Mesenchymal stem cell (in vitro differentiated cells and primary cell): ENCODE results near the gene RELL2.

Experiments
- DNase-seq: peaks from one replicate; pipeline ENCODE4 v3.0.0-alpha.2; 2013
- H2AFZ ChIP-seq: one replicate; pipeline ENCODE4 v1.6.1; 2013; ENCODE audit warnings: low read depth, mild to moderate bottlenecking, control low read depth, inconsistent platforms, low read length, moderate library complexity
- H2AK5ac ChIP-seq: 2 replicates; pipeline ENCODE4 v1.6.1; 2013; ENCODE audit warnings: low read length, moderate library complexity, mild to moderate bottlenecking, inconsistent platforms; ENCODE audit not compliant: severe bottlenecking
- H2BK120ac ChIP-seq: one replicate; pipeline ENCODE4 v1.6.1; 2013; ENCODE audit warnings: low read depth, mild to moderate bottlenecking, inconsistent platforms, low read length, moderate library complexity
- H2BK12ac ChIP-seq, 2 experiments: one replicate each; pipeline ENCODE4 v1.6.1; 2013; ENCODE audit warnings: inconsistent platforms in 2 of 2, low read length in 2 of 2, mild to moderate bottlenecking in 2 of 2, moderate library complexity in 2 of 2, control low read depth in 1 of 2
- H2BK15ac ChIP-seq: one replicate; pipeline ENCODE4 v1.6.1; 2013; ENCODE audit warnings: mild to moderate bottlenecking, low read depth, inconsistent platforms; ENCODE audit not compliant: poor library complexity, severe bottlenecking
- H2BK5ac ChIP-seq: 2 replicates; pipeline ENCODE4 v1.6.1; 2013; ENCODE audit warnings: low read depth, mild to moderate bottlenecking, low read length, control low read depth, inconsistent platforms; ENCODE audit not compliant: poor library complexity, severe bottlenecking
- H3K14ac ChIP-seq, 2 experiments: one replicate each; pipeline ENCODE4 v1.6.1; 2013; ENCODE audit warnings: inconsistent platforms in 2 of 2, low read length in 2 of 2, control low read depth in 1 of 2, mild to moderate bottlenecking in 1 of 2, moderate library complexity in 1 of 2
- H3K18ac ChIP-seq, 2 experiments: one replicate each; pipeline ENCODE4 v1.6.1; 2013; ENCODE audit warnings: inconsistent platforms in 2 of 2, low read length in 2 of 2, control low read depth in 1 of 2, low read depth in 1 of 2, mild to moderate bottlenecking in 1 of 2
- H3K23ac ChIP-seq, 2 experiments: one replicate each; pipeline ENCODE4 v1.6.1; 2013; ENCODE audit warnings: inconsistent platforms in 2 of 2, low read length in 2 of 2, mild to moderate bottlenecking in 2 of 2, moderate library complexity in 2 of 2, control low read depth in 1 of 2
- H3K27ac ChIP-seq: 2 replicates; pipeline ENCODE4 v1.5.1; 2013; ENCODE audit warnings: mild to moderate bottlenecking, moderate library complexity, low read length, control low read depth, inconsistent platforms; ENCODE audit not compliant: poor library complexity, severe bottlenecking
- H3K27me3 ChIP-seq, 2 experiments: 2 replicates each; pipeline versions ENCODE4 v1.6.1 to v1.7.0; 2013; ENCODE audit warnings: low read length in 2 of 2, mild to moderate bottlenecking in 2 of 2, moderate library complexity in 2 of 2, control low read depth in 1 of 2, inconsistent platforms in 1 of 2; ENCODE audit not compliant: control insufficient read depth in 1 of 2, insufficient read depth in 1 of 2
- H3K36me3 ChIP-seq, 2 experiments: 2 replicates each; pipeline versions ENCODE4 v1.6.1 to v1.7.0; 2013; ENCODE audit warnings: low read length in 2 of 2, control low read depth in 1 of 2, inconsistent platforms in 1 of 2, low read depth in 1 of 2, mild to moderate bottlenecking in 1 of 2; ENCODE audit not compliant: insufficient read depth in 2 of 2, control insufficient read depth in 1 of 2
- H3K4ac ChIP-seq, 2 experiments: one replicate each; pipeline ENCODE4 v1.6.1; 2013; ENCODE audit warnings: inconsistent platforms in 2 of 2, low read length in 2 of 2, mild to moderate bottlenecking in 2 of 2, moderate library complexity in 2 of 2, control low read depth in 1 of 2, low read depth in 1 of 2
- H3K4me1 ChIP-seq: 2 replicates; pipeline ENCODE4 v1.6.1; 2013; ENCODE audit warnings: low read depth, low read length, control low read depth; ENCODE audit not compliant: control insufficient read depth, insufficient read depth
- H3K4me2 ChIP-seq: 2 replicates; pipeline ENCODE4 v1.6.1; 2013; ENCODE audit warnings: low read length, mild to moderate bottlenecking, inconsistent platforms; ENCODE audit not compliant: poor library complexity, severe bottlenecking
- H3K4me3 ChIP-seq, 2 experiments: 2 replicates each; pipeline versions ENCODE4 v1.5.1 to v1.7.0; 2013; ENCODE audit warnings: low read length in 2 of 2, mild to moderate bottlenecking in 2 of 2, control low read depth in 1 of 2, low read depth in 1 of 2; ENCODE audit not compliant: insufficient read depth in 1 of 2
- H3K79me1 ChIP-seq: replicated peaks from 2 replicates; pipeline ENCODE4 v1.6.1; 2013; ENCODE audit warnings: mild to moderate bottlenecking, control low read depth, low read length, inconsistent platforms; ENCODE audit not compliant: poor library complexity, severe bottlenecking
- H3K9ac ChIP-seq: 2 replicates; pipeline ENCODE4 v1.7.0; 2013; ENCODE audit warnings: mild to moderate bottlenecking, low read length, moderate library complexity
- H3K9me3 ChIP-seq: 2 replicates; pipeline ENCODE4 v1.7.0; 2013; ENCODE audit warnings: mild to moderate bottlenecking, low read length; ENCODE audit not compliant: control insufficient read depth
- H4K8ac ChIP-seq: one replicate; pipeline ENCODE4 v1.6.1; 2013; ENCODE audit warnings: inconsistent platforms, mild to moderate bottlenecking, low read length, moderate library complexity
- H4K91ac ChIP-seq: one replicate; pipeline ENCODE4 v1.6.1; 2013; ENCODE audit warnings: mild to moderate bottlenecking, low read length, inconsistent platforms
- WGBS: methylation state at CpG from one replicate; pipeline ENCODE4 v1.1.7; 2013; ENCODE audit warnings: mixed read lengths; 5-methylcytosine and 5-hydroxymethylcytosine counted together

RELL2 gene

DNA sequence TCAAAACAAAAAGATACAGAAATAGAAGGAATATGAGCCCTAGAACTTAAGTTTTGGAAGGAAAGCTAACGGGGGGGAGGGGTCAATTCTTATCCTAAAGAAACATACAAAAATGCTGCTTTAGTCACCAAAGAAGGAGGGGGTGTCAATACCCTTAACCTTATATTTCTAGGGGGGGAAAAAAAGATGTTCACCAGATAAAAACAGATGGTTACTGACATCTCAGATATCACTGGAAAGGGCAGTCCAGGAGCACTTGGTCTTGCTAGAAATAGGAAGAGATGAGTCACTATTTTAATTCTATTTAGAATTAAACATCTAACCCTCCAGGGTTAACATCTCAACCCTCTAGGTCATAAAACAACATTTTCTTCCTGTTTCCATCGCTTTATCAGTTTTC lies 19.7 kb upstream of the RELL2 start:
- no CpG with 5 or more reads among the region's 2 CpGs for WGBS
- no peak overlapping the region for H2BK120ac ChIP-seq
- H3K36me3 ChIP-seq = peaks cover 9 to 23% of the 10 kb centered on the region in 2 experiments

DNA sequence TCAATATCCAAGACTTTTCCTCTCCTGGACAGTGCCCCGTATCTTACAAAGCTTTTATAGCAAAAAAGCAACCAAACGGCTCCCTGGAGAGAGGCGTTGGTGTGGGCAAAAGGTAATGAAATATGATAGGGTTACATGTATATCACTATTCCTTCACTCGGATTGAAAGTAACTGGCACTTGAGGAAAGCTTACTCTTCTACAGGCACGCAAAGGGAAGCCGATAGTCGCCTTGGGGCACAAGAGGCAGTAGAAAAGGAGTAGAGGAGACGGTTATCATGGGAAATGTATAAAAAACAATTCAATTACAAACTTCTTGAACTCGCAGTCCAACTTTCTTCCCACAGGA lies 19.1 kb upstream of the RELL2 start:
- Histone ChIP-seq H3K23ac (no peak overlapping the region), H3K18ac (no peak overlapping the region), H3K4me3 (peak overlapping the region in 1 of 2 experiments; percentile 93), H2BK15ac (no peak overlapping the region), H3K9ac (peak overlapping the region; percentile 91), H3K4me2 (peak overlapping the region; percentile 70), H3K4me1 (no peaks in the 10 kb centered on the region), H2BK5ac (no peak overlapping the region), H4K8ac (peak overlapping the region; percentile 7), H2AFZ (no peak overlapping the region), H2BK120ac (no peak overlapping the region), H3K14ac (no peak overlapping the region), H2BK12ac (no peak overlapping the region), H3K36me3 (peaks cover 10 to 28% of the 10 kb centered on the region in 2 experiments), H3K27me3 (no peaks in the 10 kb centered on the region), H3K27ac (peak overlapping the region; percentile 24), H4K91ac (no peak overlapping the region), H2AK5ac (no peak overlapping the region), H3K9me3 (no peaks in the 10 kb centered on the region), H3K79me1 (peaks cover 2% of the 10 kb centered on the region), H3K4ac (no peak overlapping the region)
- WGBS = 60% methylated on average over 1 of the region's 9 CpGs
- peak; percentile 44 for DNase-seq

More for the DNA sequence above, 19.7 kb upstream of the RELL2 start:
- H4K8ac ChIP-seq = no peak overlapping the region
- no peak overlapping the region for H3K4me2 ChIP-seq
- peak overlapping the region in 1 of 2 experiments; percentile 93 for H3K4me3 ChIP-seq
- no peaks in the 10 kb centered on the region for H3K4me1 ChIP-seq
- peak; percentile 22 for DNase-seq
- peak overlapping the region; percentile 23 for H3K27ac ChIP-seq
- peaks cover 3% of the 10 kb centered on the region for H3K79me1 ChIP-seq
- no peak overlapping the region for H2BK12ac ChIP-seq
- no peaks in the 10 kb centered on the region for H3K27me3 ChIP-seq
- no peak overlapping the region for H3K23ac ChIP-seq
- H2BK15ac ChIP-seq = no peak overlapping the region
- H3K9ac ChIP-seq = peak overlapping the region; percentile 91
- H3K4ac ChIP-seq = no peak overlapping the region
- no peak overlapping the region for H3K18ac ChIP-seq
- no peak overlapping the region for H4K91ac ChIP-seq
- H3K9me3 ChIP-seq = no peaks in the 10 kb centered on the region
- no peak overlapping the region for H3K14ac ChIP-seq
- H2AFZ ChIP-seq = no peak overlapping the region
- no peak overlapping the region for H2BK5ac ChIP-seq
- H2AK5ac ChIP-seq = no peak overlapping the region

DNA sequence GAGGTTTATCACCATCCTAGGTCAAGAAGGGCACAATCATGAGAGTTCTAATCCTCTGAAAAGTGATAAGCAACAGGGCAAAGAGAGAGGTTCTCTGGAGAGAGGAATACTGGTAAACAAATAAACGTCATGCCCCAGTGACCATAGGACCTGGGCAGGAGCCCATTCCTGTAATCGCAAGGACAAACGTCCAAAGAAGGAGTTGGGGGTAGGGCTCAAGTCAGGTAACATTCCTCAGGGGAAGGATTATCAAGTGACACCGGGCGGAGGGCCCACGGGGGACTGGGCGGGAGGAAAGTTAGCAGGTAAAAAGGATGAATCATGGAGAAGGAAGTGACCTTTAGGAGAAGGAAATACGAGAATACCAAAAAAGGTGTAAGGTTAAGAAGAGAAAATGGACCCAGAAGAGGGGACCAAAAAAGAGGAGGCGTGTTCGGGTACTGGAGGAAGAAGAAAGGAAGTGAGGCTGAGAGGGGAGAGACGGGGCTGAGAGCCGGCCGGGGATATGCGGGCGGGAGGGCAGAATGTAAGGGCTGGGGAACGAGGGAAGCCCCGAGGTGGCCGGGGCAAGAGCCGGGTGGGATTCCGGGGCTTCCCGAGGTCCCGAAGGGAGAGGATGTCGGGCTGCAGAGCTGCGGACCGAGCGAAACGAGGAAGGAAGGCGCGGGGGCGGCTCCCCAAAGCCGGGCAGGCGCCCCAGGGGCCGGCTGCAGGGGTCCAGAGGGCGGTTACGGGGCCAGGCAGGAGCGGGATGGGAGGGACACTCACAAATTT lies 18.6 kb upstream of the RELL2 start:
- H3K27ac ChIP-seq = peak overlapping the region; percentile 24
- peak overlapping the region in 1 of 2 experiments; percentile 60 for H3K23ac ChIP-seq
- H4K91ac ChIP-seq = no peak overlapping the region
- H3K4me2 ChIP-seq = peak overlapping the region; percentile 70
- peak overlapping the region in 1 of 2 experiments; percentile 37 for H3K4ac ChIP-seq
- WGBS = under 1% methylated on average over 36 of the region's 36 CpGs
- peak overlapping the region; percentile 91 for H3K9ac ChIP-seq
- peak overlapping the region; percentile 81 to 93 for H3K4me3 ChIP-seq
- H2BK15ac ChIP-seq = peak overlapping the region; percentile 78
- peaks cover 15 to 32% of the 10 kb centered on the region in 2 experiments for H3K36me3 ChIP-seq
- H2AFZ ChIP-seq = peak overlapping the region; percentile 66
- no peaks in the 10 kb centered on the region for H3K27me3 ChIP-seq
- peak overlapping the region in 1 of 2 experiments; percentile 47 for H3K18ac ChIP-seq
- peak; percentile 49 for DNase-seq
- no peak overlapping the region for H3K14ac ChIP-seq
- H2AK5ac ChIP-seq = no peak overlapping the region
- H2BK120ac ChIP-seq = no peak overlapping the region
- no peak overlapping the region for H2BK12ac ChIP-seq
- no peaks in the 10 kb centered on the region for H3K4me1 ChIP-seq
- peak overlapping the region; percentile 85 for H2BK5ac ChIP-seq
- H3K79me1 ChIP-seq = peaks cover 2% of the 10 kb centered on the region
- no peaks in the 10 kb centered on the region for H3K9me3 ChIP-seq
- no peak overlapping the region for H4K8ac ChIP-seq

GRCh38 chr5:141618804-141619554 lies 17.8 kb upstream of the RELL2 start, which contains the start of gene DIAPH1:
DIAPH1 (minus strand) TSS chr5:141619000; CDS start chr5:141618914, 86 bp downstream.
- Histone ChIP-seq H3K14ac (no peak within 1 kb of the TSS), H3K4me3 (peak within 1 kb of the TSS; percentile 81 to 93), H2BK15ac (peak within 1 kb of the TSS; percentile 78), H3K79me1 (peaks cover under 1% of the 10 kb centered on the region), H3K9ac (peak within 1 kb of the TSS; percentile 91), H3K9me3 (no peaks in the 10 kb centered on the region), H3K4me1 (no peaks in the 10 kb centered on the region), H3K23ac (peak within 1 kb of the TSS in 1 of 2 experiments; percentile 60), H2BK12ac (no peak within 1 kb of the TSS), H3K4ac (peak within 1 kb of the TSS in 1 of 2 experiments; percentile 37), H2BK120ac (no peak within 1 kb of the TSS), H3K4me2 (peak within 1 kb of the TSS; percentile 70), H3K18ac (peak within 1 kb of the TSS in 1 of 2 experiments; percentile 47), H4K8ac (no peak within 1 kb of the TSS), H2AK5ac (no peak within 1 kb of the TSS), H3K27me3 (no peaks in the 10 kb centered on the region), H3K36me3 (peaks cover 19 to 38% of the 10 kb centered on the region in 2 experiments), H4K91ac (no peak within 1 kb of the TSS), H2AFZ (peak within 1 kb of the TSS; percentile 66), H3K27ac (peak within 1 kb of the TSS; percentile 24), H2BK5ac (peak within 1 kb of the TSS; percentile 85)
- WGBS = 4% methylated on average over 43 of the region's 70 CpGs
- DNase-seq = peak; percentile 96
